AG04449 (cell line): Measurements from ENCODE around the gene PLCL1.

Source experiments
- CTCF ChIA-PET: fragments of 350-600 bp; formaldehyde crosslinking; extraction: SDS; loops from one replicate; lab custom pipeline; 2021; ENCODE audit warnings: antibody characterized with exemption; lab: Yijun Ruan, JAX
- POLR2A ChIA-PET: fragments of 400-600, 350-600 bp; formaldehyde crosslinking; extraction: SDS; loops from one replicate; lab custom pipeline; 2020; ENCODE audit warnings: antibody characterized with exemption, inconsistent platforms; lab: Yijun Ruan, JAX
- DNase-seq: peaks from one replicate; pipeline ENCODE4 v3.0.0-alpha.2; 2010; ENCODE audit warnings: low read depth, low spot score
- H3K4me3 ChIP-seq: 2 replicates; pipeline ENCODE4 v1.5.1; 2011; ENCODE audit warnings: low read depth, mild to moderate bottlenecking, control low read depth, low read length
- CTCF ChIP-seq: IDR thresholded peaks from one replicate; pipeline ENCODE4 v1.5.1; 2011; ENCODE audit warnings: mild to moderate bottlenecking, moderate library complexity, low read length, control low read depth, inconsistent platforms; ENCODE audit not compliant: insufficient read depth; ENCODE audit errors: missing control alignments

Gene PLCL1

GRCh38 chr2:197993830-197994229 is 189.4 kb downstream of the PLCL1 start:
- ChIA-PET CTCF (no interaction called here), POLR2A (no interaction called here)
- no peak overlapping the region for H3K4me3 ChIP-seq
- no peak for TF ChIP-seq CTCF
- no peak for DNase-seq

- POLR2A ChIA-PET, result no interaction called here
- TF ChIP-seq CTCF, result no peak
- CTCF ChIA-PET, result no interaction called here
- H3K4me3 ChIP-seq, result no peak overlapping the region
- no peak for DNase-seq
Measured at GRCh38 chr2:197994751-197995150, 190.4 kb downstream of the PLCL1 start.

- no peak for DNase-seq
- POLR2A ChIA-PET, result no interaction called here
- CTCF ChIA-PET, result no interaction called here
- no peak for TF ChIP-seq CTCF
- no peak overlapping the region for H3K4me3 ChIP-seq
Measured at GRCh38 chr2:197996583-197996982, 192.2 kb downstream of the PLCL1 start.

- CTCF ChIA-PET, result interaction anchor here (1.1 kb wide), 1 partner anchor 26 kb away, joined by 3 read pairs; no protein-coding TSS in a partner anchor
- no peak for DNase-seq
- POLR2A ChIA-PET, result no interaction called here
- no peak for TF ChIP-seq CTCF
- no peak overlapping the region for H3K4me3 ChIP-seq
Measured at GRCh38 chr2:197997083-197997541, 192.7 kb downstream of the PLCL1 start.

GRCh38 chr2:197998702-197999101 is 194.3 kb downstream of the PLCL1 start:
- ChIA-PET POLR2A (no interaction called here), CTCF (no interaction called here)
- TF ChIP-seq CTCF, result no peak
- no peak overlapping the region for H3K4me3 ChIP-seq
- no peak for DNase-seq

GRCh38 chr2:198000417-198000816 is 196.0 kb downstream of the PLCL1 start:
- CTCF ChIA-PET, result no interaction called here
- H3K4me3 ChIP-seq, result no peak overlapping the region
- POLR2A ChIA-PET, result no interaction called here
- no peak for TF ChIP-seq CTCF
- DNase-seq, result no peak

- H3K4me3 ChIP-seq, result no peak overlapping the region
- no peak for TF ChIP-seq CTCF
- POLR2A ChIA-PET, result no interaction called here
- CTCF ChIA-PET, result no interaction called here
- no peak for DNase-seq
Measured at GRCh38 chr2:198004173-198004572, 199.8 kb downstream of the PLCL1 start.
